Measurements from ENCODE around the gene GNPDA1.

Gene GNPDA1

GRCh38 chr5:141994511-141995136 is 18.2 kb downstream of the GNPDA1 start:
- DNase-seq (ENCODE audit: low read depth, low spot score): no peak

GRCh38 chr5:141992349-141992963 is 20.4 kb downstream of the GNPDA1 start:
- no peak for DNase-seq (ENCODE audit: low read depth, low spot score)

DNA sequence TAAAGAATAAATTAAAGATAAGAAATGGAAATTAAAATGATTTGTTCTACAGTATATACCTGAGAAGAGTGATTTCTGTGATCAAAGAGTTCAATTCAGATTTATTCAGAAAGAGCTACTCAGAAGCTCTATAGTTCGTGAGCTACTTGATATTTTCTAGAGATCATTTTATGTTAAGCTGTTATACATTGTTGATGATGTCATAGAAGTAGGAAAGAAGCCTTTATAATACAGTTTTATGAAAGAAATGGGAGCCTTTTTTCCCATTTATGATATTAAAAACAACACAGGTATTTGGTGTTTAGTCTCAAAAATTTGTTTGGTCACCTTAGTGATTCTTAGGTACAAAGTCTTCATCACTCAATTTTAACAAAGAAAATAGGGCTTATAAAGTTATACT is 23.1 kb downstream of the GNPDA1 start:
- DNase-seq (ENCODE audit: low read depth, low spot score): no peak

- no peak for DNase-seq (ENCODE audit: low read depth, low spot score)
Measured at GRCh38 chr5:141986072-141986471, 26.8 kb downstream of the GNPDA1 start.

- DNase-seq (ENCODE audit: low read depth, low spot score): no peak
Measured at GRCh38 chr5:141982626-141983025, 30.2 kb downstream of the GNPDA1 start.

DNA sequence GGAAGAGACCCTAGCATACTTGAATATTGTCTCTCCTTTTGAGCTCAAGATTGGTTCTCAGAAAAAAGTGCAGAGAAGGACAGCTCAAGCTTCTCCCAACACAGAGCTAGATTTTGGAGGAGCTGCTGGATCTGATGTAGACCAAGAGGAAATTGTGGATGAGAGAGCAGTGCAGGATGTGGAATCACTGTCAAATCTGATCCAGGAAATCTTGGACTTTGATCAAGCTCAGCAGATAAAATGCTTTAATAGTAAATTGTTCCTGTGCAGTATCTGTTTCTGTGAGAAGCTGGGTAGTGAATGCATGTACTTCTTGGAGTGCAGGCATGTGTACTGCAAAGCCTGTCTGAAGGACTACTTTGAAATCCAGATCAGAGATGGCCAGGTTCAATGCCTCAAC is 34.4 kb downstream of the GNPDA1 start:
- no peak for DNase-seq (ENCODE audit: low read depth, low spot score)

GRCh38 chr5:141976176-141976575 is 36.7 kb downstream of the GNPDA1 start:
- no peak for DNase-seq (ENCODE audit: low read depth, low spot score)

DNA sequence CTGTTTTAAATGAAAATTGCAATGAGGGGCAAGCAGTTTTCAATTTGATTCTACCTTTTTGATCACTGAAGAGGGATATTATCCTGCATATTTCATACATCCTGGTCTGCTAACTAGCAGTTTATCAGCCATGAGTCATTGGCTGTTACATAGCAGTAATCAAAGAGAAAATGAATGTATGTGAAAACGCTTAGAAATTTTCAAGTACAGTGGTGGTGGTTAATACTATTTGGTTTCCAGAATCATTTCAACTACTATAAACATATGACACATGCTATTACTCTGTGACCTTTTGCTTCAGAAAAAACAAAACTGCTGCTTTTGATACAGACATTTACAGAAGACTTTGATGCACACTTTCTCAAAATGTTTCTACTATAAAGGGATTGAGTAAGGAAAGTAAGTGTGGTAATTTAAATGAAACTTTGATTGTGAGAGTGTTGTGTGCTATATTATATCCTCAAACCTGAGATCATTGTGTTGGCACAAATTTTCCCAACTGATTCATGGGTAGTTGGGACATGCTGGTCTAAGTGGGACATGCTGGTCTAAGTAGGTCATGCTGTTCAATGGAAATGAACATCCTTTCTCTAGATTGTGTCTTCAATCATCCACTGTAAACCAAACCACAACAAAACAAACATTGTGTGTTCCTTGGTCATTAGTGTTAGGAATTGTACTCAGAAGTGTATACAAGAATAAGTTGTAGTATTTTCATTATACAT is 38.8 kb downstream of the GNPDA1 start:
- no peak for DNase-seq (ENCODE audit: low read depth, low spot score)

DNA sequence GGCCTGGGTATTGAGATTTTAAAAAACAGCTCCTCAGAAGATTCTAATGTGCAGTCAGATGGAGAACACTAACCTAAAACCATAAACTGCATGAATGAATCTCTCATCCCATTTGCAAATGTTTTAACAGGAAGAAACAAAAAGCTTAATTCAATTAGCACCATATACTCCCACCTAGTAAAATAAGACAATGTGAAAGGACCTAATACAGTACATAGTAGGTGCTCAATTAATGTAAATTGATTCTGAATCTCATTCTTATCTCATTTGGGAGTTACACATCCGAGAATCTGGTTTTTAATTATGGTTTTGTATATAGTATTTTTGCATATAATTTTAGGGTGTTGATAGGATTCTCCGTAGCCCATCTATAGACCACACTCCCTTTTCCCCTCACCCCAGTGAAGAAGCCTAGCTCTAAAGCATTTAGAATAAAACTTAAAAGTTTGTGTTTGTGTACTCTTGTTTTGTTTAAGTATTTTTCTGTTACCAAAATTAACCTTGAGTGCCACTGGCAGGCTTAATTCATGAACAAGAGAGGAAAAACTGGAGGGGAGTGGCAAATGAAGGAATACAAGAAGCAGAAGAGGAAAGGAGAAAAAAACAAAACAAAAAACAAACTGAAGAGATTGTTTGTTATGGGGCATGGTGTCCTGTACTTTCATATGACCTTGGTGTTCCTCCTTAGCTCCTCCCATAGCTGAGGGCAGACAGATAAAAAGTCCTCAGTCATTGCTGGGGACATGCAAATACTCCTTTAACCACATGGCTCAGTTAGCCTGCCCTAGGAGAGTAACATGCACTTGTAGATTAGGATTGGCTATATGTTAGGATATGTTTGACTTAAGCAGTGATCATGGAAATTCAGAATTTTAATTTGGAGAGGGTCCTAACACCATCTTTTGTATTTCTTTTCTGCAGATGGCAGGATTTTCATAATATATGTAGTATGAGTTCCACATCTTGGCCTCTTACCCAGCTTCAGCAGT is 42.8 kb downstream of the GNPDA1 start:
- DNase-seq (ENCODE audit: low read depth, low spot score): no peak

DNA sequence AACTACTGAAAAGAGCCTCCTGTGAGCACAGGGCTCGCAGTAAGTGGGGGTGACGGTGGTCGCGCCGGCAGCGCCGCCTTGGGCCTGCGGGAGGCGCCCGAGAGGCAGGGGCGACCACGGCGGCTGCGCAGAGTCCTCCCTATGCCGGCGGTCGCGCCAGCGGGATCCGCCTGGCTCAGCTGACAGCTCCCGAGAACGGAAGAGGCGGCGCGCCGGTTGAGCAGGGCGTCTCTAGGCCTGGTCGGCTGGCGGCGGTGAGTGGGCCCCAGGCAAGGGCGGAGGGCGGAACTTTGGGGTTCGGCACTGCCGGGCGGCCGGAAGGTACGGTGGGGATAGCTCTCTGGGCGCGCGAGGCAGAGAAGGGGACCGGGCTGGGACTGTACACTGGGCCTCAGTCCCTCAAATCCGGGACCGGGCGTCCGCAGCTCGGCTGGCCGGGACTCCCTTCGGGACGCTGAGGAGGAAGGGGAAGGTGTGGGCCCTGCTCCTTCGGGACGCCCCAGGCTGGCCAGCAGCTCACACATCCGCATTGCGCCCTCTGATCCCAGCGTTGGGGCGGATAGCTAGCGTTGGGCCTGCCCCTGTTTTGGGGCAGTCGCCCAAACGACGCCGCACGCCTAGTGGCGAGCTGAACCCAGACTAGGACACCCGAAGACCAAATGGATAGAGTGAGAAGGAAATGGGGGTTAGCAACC is 43.8 kb downstream of the GNPDA1 start, which contains the start of gene RNF14:
Gene RNF14 (plus strand): TSS at position 192 of the 695 bp plus-strand sequence. CDS start 4,484 bp downstream, outside the sequence.
- DNase-seq (ENCODE audit: low read depth, low spot score): peak; percentile 77

DNA sequence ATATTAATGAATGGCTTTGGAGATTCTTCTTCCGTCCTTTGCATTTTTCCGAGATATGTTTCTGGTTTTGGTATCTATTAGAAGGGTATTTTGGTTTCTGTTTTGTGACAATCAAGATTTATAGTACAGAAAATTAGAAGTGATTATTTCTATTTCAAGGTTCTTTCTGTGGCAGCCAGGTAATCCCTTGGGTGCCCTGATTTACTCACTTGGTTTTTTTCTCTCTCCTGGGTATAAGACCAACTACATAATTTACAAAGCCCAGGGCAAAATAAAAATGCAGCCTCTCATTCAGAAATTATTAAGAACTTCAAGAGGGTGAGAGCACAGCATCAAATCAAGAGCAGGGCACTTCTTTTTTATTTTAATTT is 45.9 kb downstream of the GNPDA1 start:
- no peak for DNase-seq (ENCODE audit: low read depth, low spot score)

DNA sequence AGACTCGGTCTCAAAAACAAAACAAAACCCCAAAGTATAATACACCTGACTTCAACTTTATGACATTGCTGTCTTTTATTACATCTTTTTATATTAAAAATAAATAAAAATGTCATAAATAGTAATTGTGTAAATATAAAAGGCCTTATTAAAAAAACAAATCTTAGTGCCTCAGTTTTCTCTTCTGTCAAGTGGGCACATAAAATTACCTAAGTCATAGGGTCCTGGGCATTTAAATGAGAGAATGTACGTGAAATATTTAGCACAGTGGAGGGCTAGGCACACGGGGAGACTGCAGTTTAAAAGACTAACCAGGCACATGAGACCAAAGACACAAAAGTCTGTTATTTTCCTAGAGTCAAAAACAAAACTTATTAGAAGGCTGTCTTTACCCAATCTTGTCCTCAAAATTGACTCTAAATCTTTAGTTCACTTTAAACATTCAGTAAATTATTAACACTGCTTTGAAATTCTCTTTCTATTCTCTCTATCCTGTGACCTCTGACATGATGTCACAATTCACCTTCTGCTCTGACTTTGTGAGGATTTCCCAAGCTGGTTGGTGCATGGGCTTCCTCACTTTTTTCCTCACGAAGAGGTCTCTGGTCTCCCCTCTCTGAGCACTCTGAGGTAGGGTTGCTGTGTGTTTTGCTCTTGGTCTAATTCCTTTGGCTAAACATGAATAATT is 46.4 kb downstream of the GNPDA1 start:
- DNase-seq (ENCODE audit: low read depth, low spot score): no peak

DNA sequence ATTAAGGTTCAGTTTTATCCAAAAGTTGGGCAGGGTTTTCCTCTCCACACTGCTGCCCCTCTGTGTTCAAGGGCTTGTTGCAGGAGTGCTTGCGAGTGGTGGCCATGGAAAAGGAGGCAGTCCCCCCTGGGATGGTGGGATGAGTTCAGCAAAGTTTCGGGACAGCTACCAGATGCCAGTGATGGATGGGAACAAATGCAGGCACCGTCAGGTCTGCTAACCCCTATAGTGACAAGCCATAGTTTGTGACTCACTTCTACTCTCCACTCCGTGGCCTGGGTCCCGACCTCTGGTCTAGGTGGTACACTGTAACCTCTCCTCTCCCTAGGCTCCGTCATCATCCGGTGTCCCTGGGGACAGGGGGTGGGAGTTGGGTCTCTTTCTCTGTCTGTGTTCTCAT is 47.8 kb downstream of the GNPDA1 start:
- no peak for DNase-seq (ENCODE audit: low read depth, low spot score)

GRCh38 chr5:141963701-141964100 is 49.1 kb downstream of the GNPDA1 start:
- DNase-seq (ENCODE audit: low read depth, low spot score): no peak

DNA sequence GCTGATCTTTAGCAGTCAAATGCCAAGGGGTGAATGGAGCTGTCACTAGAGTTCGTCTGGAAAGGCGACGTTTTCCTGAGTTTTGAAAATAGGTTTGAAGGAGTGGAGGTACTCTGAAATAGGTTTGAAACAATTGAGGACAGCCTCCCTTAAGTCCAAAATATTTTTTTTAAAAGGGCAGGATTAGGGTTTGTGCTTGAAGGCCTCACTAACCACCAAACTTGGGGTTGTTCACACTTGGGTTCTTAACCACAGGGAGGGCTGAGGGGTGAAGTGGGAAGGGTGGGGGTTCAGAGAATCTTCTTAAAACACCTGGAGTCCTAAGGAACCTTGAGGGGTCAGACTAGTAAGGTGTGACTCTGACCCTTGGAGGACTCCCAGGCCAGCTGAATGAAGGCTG is 51.4 kb downstream of the GNPDA1 start:
- no peak for DNase-seq (ENCODE audit: low read depth, low spot score)

GRCh38 chr5:141960449-141961323 is 52.1 kb downstream of the GNPDA1 start:
- no peak for DNase-seq (ENCODE audit: low read depth, low spot score)

DNA sequence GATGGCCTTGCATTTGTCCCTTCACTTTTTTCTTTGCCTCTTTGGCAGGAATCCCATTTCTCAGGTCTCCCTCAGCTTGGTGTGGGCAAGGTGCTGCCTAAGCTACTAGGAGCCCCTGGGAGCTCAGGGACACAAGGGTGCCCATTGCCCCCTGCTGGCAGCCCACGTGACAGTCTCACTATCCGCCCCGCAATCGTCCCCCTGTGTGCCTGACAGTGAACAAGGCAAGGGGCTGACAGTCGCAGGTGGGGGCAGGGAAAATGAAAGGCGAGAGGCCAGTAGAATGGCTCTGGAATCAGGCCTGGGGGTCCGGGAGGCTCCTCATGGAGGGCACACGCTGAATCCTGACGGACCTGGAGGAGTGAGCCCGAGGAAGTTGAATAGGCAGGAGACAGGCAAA is 52.8 kb downstream of the GNPDA1 start:
- DNase-seq (ENCODE audit: low read depth, low spot score): no peak

DNA sequence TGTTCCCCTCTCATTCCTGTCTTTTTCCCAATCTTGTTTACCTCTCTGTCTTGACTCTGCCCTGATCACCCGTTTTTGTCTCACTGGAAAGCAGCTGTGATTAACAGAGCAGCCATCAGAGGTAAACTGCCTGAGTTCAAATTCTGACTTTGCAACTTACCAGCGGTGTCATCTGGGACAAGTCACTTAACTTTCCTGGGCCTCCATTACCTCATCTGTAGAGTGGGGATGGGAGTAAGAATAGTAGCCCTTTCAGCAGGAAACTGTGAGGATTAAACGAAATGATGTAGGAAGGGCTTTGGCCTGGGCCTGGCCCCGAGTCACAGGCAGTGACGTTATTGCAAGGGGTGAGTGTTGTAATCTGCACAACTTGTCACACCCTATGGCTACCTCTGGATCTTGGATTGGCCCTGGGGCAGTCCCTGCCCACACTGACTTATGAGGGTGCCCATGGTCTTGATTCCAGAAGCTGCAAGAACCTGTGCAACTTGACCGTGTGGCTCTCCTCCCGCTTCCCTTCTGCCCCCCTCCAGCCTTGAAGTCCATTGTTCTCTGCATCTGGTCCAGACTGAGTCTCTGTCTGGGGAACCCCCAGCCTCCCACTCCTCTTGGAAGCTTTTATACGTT is 54.2 kb downstream of the GNPDA1 start:
- no peak for DNase-seq (ENCODE audit: low read depth, low spot score)

DNA sequence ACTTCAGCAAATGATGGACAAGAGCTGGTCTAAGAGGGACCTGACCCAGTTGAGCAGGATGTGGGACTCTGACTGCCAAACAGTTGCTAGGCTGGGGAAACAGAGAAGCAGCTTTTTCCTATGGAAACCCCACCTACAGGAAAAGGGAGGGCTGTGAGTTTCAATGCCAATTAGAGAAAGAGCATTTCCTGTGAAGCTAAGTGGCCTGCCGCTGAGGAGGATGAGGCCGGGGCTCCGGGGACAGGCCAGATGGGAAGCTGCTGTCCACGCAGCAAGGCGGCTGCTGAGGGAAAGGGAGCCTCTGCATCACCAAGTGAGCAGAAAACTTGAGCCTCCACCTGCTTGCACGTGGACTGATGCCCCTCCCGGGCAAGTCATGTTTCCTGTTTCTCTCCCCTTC is 54.7 kb downstream of the GNPDA1 start, which contains the start of gene PCDH12:
Gene PCDH12 (minus strand): TSS at position 90 of the 400 bp plus-strand sequence. CDS start 351 bp downstream, outside the sequence.
- no peak for DNase-seq (ENCODE audit: low read depth, low spot score)
